ENCODE results near the gene LTBP4.
"Not testable (repeated sequence)": the region's sequence is repeated elsewhere in the genome, so short reads cannot be mapped to it uniquely, and the experiment has no call there.

LTBP4 gene

GRCh38 chr19:40629346-40629745, 28.2 kb downstream of the LTBP4 start:
- DNase-seq (ENCODE audit: low spot score), result no peak

GRCh38 chr19:40630571-40631160, 29.5 kb downstream of the LTBP4 start:
- DNase-seq (ENCODE audit: low spot score), result no peak

- no peak for DNase-seq (ENCODE audit: low spot score)
These were observed 31.3 kb downstream of the LTBP4 start for GRCh38 chr19:40632311-40633036.

GRCh38 chr19:40633207-40633606, 32.0 kb downstream of the LTBP4 start:
- no peak for DNase-seq (ENCODE audit: low spot score)

- no peak for DNase-seq (ENCODE audit: low spot score)
These were observed 37.2 kb downstream of the LTBP4 start for GRCh38 chr19:40638327-40638726.

GRCh38 chr19:40639638-40639982, 38.4 kb downstream of the LTBP4 start:
- DNase-seq (ENCODE audit: low spot score), result no peak

- DNase-seq (ENCODE audit: low spot score), result peak; percentile 58
These were observed 39.6 kb downstream of the LTBP4 start for GRCh38 chr19:40640744-40641143.

GRCh38 chr19:40641281-40641680, 40.1 kb downstream of the LTBP4 start:
- DNase-seq (ENCODE audit: low spot score), result no peak

GRCh38 chr19:40642051-40642706, 41.0 kb downstream of the LTBP4 start:
- DNase-seq (ENCODE audit: low spot score), result no peak

GRCh38 chr19:40642757-40643305, 41.7 kb downstream of the LTBP4 start:
- DNase-seq (ENCODE audit: low spot score), result no peak

GRCh38 chr19:40646743-40647254, 45.6 kb downstream of the LTBP4 start:
- DNase-seq (ENCODE audit: low spot score), result no peak

- DNase-seq (ENCODE audit: low spot score), result not testable (repeated sequence)
These were observed 48.9 kb downstream of the LTBP4 start for GRCh38 chr19:40649903-40650675.

GRCh38 chr19:40650749-40651305, 49.7 kb downstream of the LTBP4 start:
- no peak for DNase-seq (ENCODE audit: low spot score)

GRCh38 chr19:40652303-40652702, 51.1 kb downstream of the LTBP4 start:
- DNase-seq (ENCODE audit: low spot score), result not testable (repeated sequence)

GRCh38 chr19:40655684-40656083, 54.5 kb downstream of the LTBP4 start:
- DNase-seq (ENCODE audit: low spot score), result not testable (repeated sequence)

GRCh38 chr19:40658031-40658430, 56.9 kb downstream of the LTBP4 start:
- DNase-seq (ENCODE audit: low spot score), result no peak

GRCh38 chr19:40659116-40659515, 57.9 kb downstream of the LTBP4 start:
- DNase-seq (ENCODE audit: low spot score), result no peak

GRCh38 chr19:40659566-40659965, 58.4 kb downstream of the LTBP4 start:
- no peak for DNase-seq (ENCODE audit: low spot score)

GRCh38 chr19:40661616-40662015, 60.4 kb downstream of the LTBP4 start:
- no peak for DNase-seq (ENCODE audit: low spot score)

GRCh38 chr19:40662925-40663694, 61.9 kb downstream of the LTBP4 start:
- peak; percentile 81 for DNase-seq (ENCODE audit: low spot score)
